Activated CD4-positive, alpha-beta memory T cell treated with anti-CD3 and anti-CD28 coated beads for 36 hours (primary cell): ENCODE measurements around the gene NDUFA6. TPM values are rescaled to one million over a fixed set of nuclear protein-coding genes. Genes with fewer than 3 reads are reported as not detected.
"Not testable (repeated sequence)": the region's sequence is repeated elsewhere in the genome, so short reads cannot be mapped to it uniquely, and the experiment has no call there.

ENCODE experiments used
- CTCF ChIA-PET: fragments of 350-600 bp; sonication (Branson Sonifier 250); formaldehyde crosslinking; loops from one replicate; lab custom pipeline; 2021; ENCODE audit warnings: antibody characterized with exemption, inconsistent platforms; lab: Charles Lee
- POLR2A ChIA-PET: fragments of 350-600 bp; sonication (Branson Sonifier 250); formaldehyde crosslinking; loops from one replicate; lab custom pipeline; 2021; ENCODE audit warnings: antibody characterized with exemption; lab: Charles Lee
- DNase-seq: peaks from one replicate; pipeline ENCODE4 v3.0.0-alpha.2; 2020
- H3K27ac Mint-ChIP-seq: one replicate; pipeline ENCODE4 v1.8.0; 2021; ENCODE audit warnings: mixed read lengths
- H3K27me3 Mint-ChIP-seq: one replicate; pipeline ENCODE4 v1.8.0; 2021; ENCODE audit warnings: mixed read lengths
- H3K36me3 Mint-ChIP-seq: one replicate; pipeline ENCODE4 v1.8.0; 2021; ENCODE audit warnings: mixed read lengths
- H3K4me1 Mint-ChIP-seq: one replicate; pipeline ENCODE4 v1.8.0; 2021; ENCODE audit warnings: low read depth, mixed read lengths
- H3K4me3 Mint-ChIP-seq: one replicate; pipeline ENCODE4 v1.8.0; 2021; ENCODE audit warnings: mild to moderate bottlenecking, mixed read lengths
- H3K9me3 Mint-ChIP-seq: one replicate; pipeline ENCODE4 v1.8.0; 2021; ENCODE audit warnings: mixed read lengths
- intact Hi-C: fragments of 100-400 bp; cut with micrococcal nuclease; formaldehyde crosslinking; loops from one replicate; pipeline ENCODE4 v1.15.1; 2023
- total RNA-seq, 2 experiments: library from RNA; stranded (reverse); gene quantifications; one replicate each; pipeline ENCODE4 v1.2.3, GENCODE V29; 2021

NDUFA6 gene
- total RNA-seq, 2 experiments from 2014 or later = 124 to 129 TPM

- intact Hi-C loops = no loop called here
- no peak for DNase-seq
- peaks cover 4% of the 10 kb centered on the region for H3K36me3 Mint-ChIP-seq
- ChIA-PET CTCF (interaction anchor here (1.1 to 3.1 kb wide), 2 partner anchors 13 to 131 kb away, joined by 3 to 31 read pairs; partner anchors contain the start of genes CENPM and NDUFA6), POLR2A (interaction anchor here (3.1 kb wide), 1 partner anchor 12 kb away, joined by 52 read pairs; the partner anchor contains the start of gene NDUFA6)
- peaks cover 38% of the 10 kb centered on the region for H3K4me1 Mint-ChIP-seq
- H3K9me3 Mint-ChIP-seq = no peaks in the 10 kb centered on the region
- H3K4me3 Mint-ChIP-seq = no peak overlapping the region
- H3K27ac Mint-ChIP-seq = peak overlapping the region; percentile 5
- no peaks in the 10 kb centered on the region for H3K27me3 Mint-ChIP-seq
Measured at GRCh38 chr22:42077486-42078125, 13.0 kb downstream of the NDUFA6 start.

GRCh38 chr22:42076764-42077485, 13.6 kb downstream of the NDUFA6 start:
- CTCF ChIA-PET = interaction anchor here (2.4 kb wide), 1 partner anchor 14 kb away, joined by 18 read pairs; the partner anchor contains the start of gene NDUFA6

GRCh38 chr22:42074846-42075676, 15.5 kb downstream of the NDUFA6 start:
- DNase-seq = no peak
- intact Hi-C loops = loop anchor here (5.0 kb wide), 4 partner anchors 43 to 293 kb away; partner anchors contain the start of genes CENPM and SEPTIN3
- H3K27me3 Mint-ChIP-seq = no peaks in the 10 kb centered on the region
- ChIA-PET POLR2A (interaction anchor here (1.6 kb wide), 1 partner anchor 15 kb away, joined by 9 read pairs; the partner anchor contains the start of gene NDUFA6), CTCF (interaction anchor here (0.7 to 2.4 kb wide), 5 partner anchors 12 to 119 kb away, joined by 3 to 18 read pairs (median 5); partner anchors contain the start of gene NDUFA6)
- H3K9me3 Mint-ChIP-seq = no peaks in the 10 kb centered on the region
- no peaks in the 10 kb centered on the region for H3K36me3 Mint-ChIP-seq
- H3K4me1 Mint-ChIP-seq = peaks cover 32% of the 10 kb centered on the region
- no peak overlapping the region for H3K27ac Mint-ChIP-seq
- H3K4me3 Mint-ChIP-seq = peak overlapping the region; percentile 23

More at GRCh38 chr22:42076764-42077485, 13.6 kb downstream of the NDUFA6 start:
- Mint-ChIP-seq H3K9me3 (no peaks in the 10 kb centered on the region), H3K4me3 (no peak overlapping the region), H3K4me1 (peaks cover 37% of the 10 kb centered on the region), H3K36me3 (peaks cover 4% of the 10 kb centered on the region), H3K27ac (no peak overlapping the region), H3K27me3 (no peaks in the 10 kb centered on the region)
- POLR2A ChIA-PET = interaction anchor here (0.7 kb wide), 1 partner anchor 16 kb away, joined by 3 read pairs; no protein-coding TSS in a partner anchor
- intact Hi-C loops = no loop called here
- DNase-seq = no peak

- no peaks in the 10 kb centered on the region for H3K27me3 Mint-ChIP-seq
Measured at GRCh38 chr22:42074132-42074811, 16.3 kb downstream of the NDUFA6 start, which contains the start of gene PHETA2. Gene PHETA2, plus strand, starts transcription at chr22:42074248. Its CDS starts 3,046 bp downstream, at chr22:42077294.

GRCh38 chr22:42073621-42074041, 16.9 kb downstream of the NDUFA6 start:
- CTCF ChIA-PET = no interaction called here
- Mint-ChIP-seq H3K4me1 (peaks cover 31% of the 10 kb centered on the region), H3K4me3 (peak overlapping the region; percentile 59), H3K27ac (peak overlapping the region; percentile 28), H3K36me3 (no peaks in the 10 kb centered on the region), H3K9me3 (no peaks in the 10 kb centered on the region), H3K27me3 (no peaks in the 10 kb centered on the region)
- no peak for DNase-seq
- POLR2A ChIA-PET = interaction anchor here (0.6 kb wide), 1 partner anchor 16 kb away, joined by 3 read pairs; no protein-coding TSS in a partner anchor
- intact Hi-C loops = loop anchor here (5.0 kb wide), 4 partner anchors 41 to 291 kb away; partner anchors contain the start of genes CENPM and SEPTIN3

More at GRCh38 chr22:42074132-42074811, 16.3 kb downstream of the NDUFA6 start, which contains the start of gene PHETA2:
- peaks cover 32% of the 10 kb centered on the region for H3K4me1 Mint-ChIP-seq
- peak within 1 kb of the TSS; percentile 28 for H3K27ac Mint-ChIP-seq
- H3K4me3 Mint-ChIP-seq = peak within 1 kb of the TSS; percentile 59
- no peaks in the 10 kb centered on the region for H3K36me3 Mint-ChIP-seq
- POLR2A ChIA-PET = interaction anchor here (0.6 to 1.6 kb wide), 2 partner anchors 16 kb away, joined by 3 to 9 read pairs; partner anchors contain the start of gene NDUFA6
- no peaks in the 10 kb centered on the region for H3K9me3 Mint-ChIP-seq
- intact Hi-C loops = loop anchor here (5.0 kb wide), 4 partner anchors 42 to 292 kb away; partner anchors contain the start of genes CENPM and SEPTIN3
- CTCF ChIA-PET = no interaction called here
- peak; percentile 70 for DNase-seq

- no peak overlapping the region for H3K27ac Mint-ChIP-seq
- POLR2A ChIA-PET = no interaction called here
- H3K9me3 Mint-ChIP-seq = no peaks in the 10 kb centered on the region
- peaks cover 30% of the 10 kb centered on the region for H3K4me1 Mint-ChIP-seq
- CTCF ChIA-PET = no interaction called here
- intact Hi-C loops = loop anchor here (5.0 kb wide), 4 partner anchors 40 to 290 kb away; partner anchors contain the start of genes CENPM and SEPTIN3
- H3K27me3 Mint-ChIP-seq = no peaks in the 10 kb centered on the region
- no peaks in the 10 kb centered on the region for H3K36me3 Mint-ChIP-seq
- peak overlapping the region; percentile 59 for H3K4me3 Mint-ChIP-seq
- DNase-seq = no peak
Measured at GRCh38 chr22:42072606-42073330, 17.8 kb downstream of the NDUFA6 start.

- Mint-ChIP-seq H3K27ac (peak overlapping the region; percentile 89), H3K4me3 (peak overlapping the region; percentile 88), H3K4me1 (peaks cover 32% of the 10 kb centered on the region)
- ChIA-PET CTCF (interaction anchor here (0.7 to 0.9 kb wide), 2 partner anchors 105 to 367 kb away, joined by 3 read pairs; no protein-coding TSS in a partner anchor), POLR2A (interaction anchor here (2.1 to 2.4 kb wide), 2 partner anchors 8 to 19 kb away, joined by 18 to 19 read pairs; partner anchors contain the start of genes NDUFA6 and SMDT1)
- not testable (repeated sequence) for H3K27me3 Mint-ChIP-seq, H3K9me3 Mint-ChIP-seq, DNase-seq, H3K36me3 Mint-ChIP-seq
- intact Hi-C loops = loop anchor here (5.0 kb wide), 4 partner anchors 39 to 289 kb away; partner anchors contain the start of genes CENPM and SEPTIN3
Measured at GRCh38 chr22:42071508-42071907, 19.1 kb downstream of the NDUFA6 start.

GRCh38 chr22:42070517-42071422, 19.8 kb downstream of the NDUFA6 start, which contains the start of gene NAGA:
Gene NAGA, minus strand, starts transcription at chr22:42070812. Its CDS starts 515 bp downstream, at chr22:42070297.
- peak within 1 kb of the TSS; percentile 89 for H3K27ac Mint-ChIP-seq
- intact Hi-C loops = loop anchor here (1.0 to 5.0 kb wide), 5 partner anchors 20 to 288 kb away; partner anchors contain the start of genes CENPM, NDUFA6 and SEPTIN3
- CTCF ChIA-PET = interaction anchor here (0.7 to 1.1 kb wide), 3 partner anchors 19 to 367 kb away, joined by 3 to 4 read pairs (median 3); partner anchors contain the start of gene NDUFA6

More at GRCh38 chr22:42070517-42071422, 19.8 kb downstream of the NDUFA6 start, which contains the start of gene NAGA:
- peak; percentile 97 for DNase-seq
- peaks cover 32% of the 10 kb centered on the region for H3K4me1 Mint-ChIP-seq
- no peaks in the 10 kb centered on the region for H3K9me3 Mint-ChIP-seq
- H3K36me3 Mint-ChIP-seq = peaks cover 8% of the 10 kb centered on the region
- POLR2A ChIA-PET = interaction anchor here (0.9 to 2.6 kb wide), 8 partner anchors 9 to 270 kb away, joined by 3 to 19 read pairs (median 4); partner anchors contain the start of genes CCDC134, CENPM, NDUFA6 and SMDT1
- H3K27me3 Mint-ChIP-seq = no peaks in the 10 kb centered on the region
- H3K4me3 Mint-ChIP-seq = peak within 1 kb of the TSS; percentile 88
